GM18861 (cell line): ENCODE results near the gene CCDC178.
"Not testable (repeated sequence)": the region's sequence is repeated elsewhere in the genome, so short reads cannot be mapped to it uniquely, and the experiment has no call there.

Source experiments
- ATAC-seq: cut with Tn5 transposase; IDR thresholded peaks from one replicate; pipeline ENCODE4 v1.9.1; 2021; ENCODE audit not compliant: unreplicated experiment

CCDC178 gene

GRCh38 chr18:33020877-33021276, 419.6 kb downstream of the CCDC178 start:
- no peak for ATAC-seq

- ATAC-seq = no peak
Measured at GRCh38 chr18:33014060-33014796, 426.3 kb downstream of the CCDC178 start.

DNA sequence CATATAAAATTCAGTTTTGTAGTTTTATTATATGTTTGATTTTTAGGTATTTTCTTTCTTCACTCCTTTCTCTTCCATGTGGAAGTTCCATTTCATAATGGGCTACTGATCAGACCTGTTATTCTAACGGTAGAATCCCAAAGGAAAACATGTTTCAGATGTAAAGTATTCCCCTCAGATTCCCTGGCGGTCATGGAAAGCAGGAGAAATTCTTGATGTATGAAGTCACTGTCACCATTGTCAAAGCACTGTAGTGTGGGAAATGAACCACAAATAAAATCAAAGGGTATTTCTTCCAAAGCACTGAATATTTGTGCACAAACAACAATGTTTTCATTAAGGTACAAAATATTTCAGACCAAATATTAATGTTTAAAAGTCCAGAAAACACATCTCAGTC, 430.4 kb downstream of the CCDC178 start:
- no peak for ATAC-seq

- ATAC-seq = no peak
Measured at GRCh38 chr18:32998921-32999320, 441.6 kb downstream of the CCDC178 start.

- no peak for ATAC-seq
Measured at GRCh38 chr18:32998285-32998684, 442.2 kb downstream of the CCDC178 start.

DNA sequence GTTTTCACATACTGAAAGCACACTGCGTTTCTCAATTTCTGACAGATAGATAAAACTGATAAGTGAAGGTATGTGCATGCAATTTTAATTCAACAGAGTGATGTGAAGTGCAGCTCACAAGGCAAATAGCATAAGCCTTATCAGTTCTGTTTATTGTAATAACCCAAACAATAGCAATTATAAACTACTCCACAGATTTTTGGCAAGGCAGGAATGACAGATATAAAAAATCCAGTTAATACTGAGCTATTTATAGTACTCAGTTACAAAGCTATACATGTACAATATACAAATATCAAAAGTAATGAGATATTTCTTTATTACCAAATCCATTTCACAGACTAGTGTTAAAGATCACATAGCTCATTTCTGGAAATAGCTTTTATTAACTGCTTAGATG, 456.8 kb downstream of the CCDC178 start:
- ATAC-seq = no peak

DNA sequence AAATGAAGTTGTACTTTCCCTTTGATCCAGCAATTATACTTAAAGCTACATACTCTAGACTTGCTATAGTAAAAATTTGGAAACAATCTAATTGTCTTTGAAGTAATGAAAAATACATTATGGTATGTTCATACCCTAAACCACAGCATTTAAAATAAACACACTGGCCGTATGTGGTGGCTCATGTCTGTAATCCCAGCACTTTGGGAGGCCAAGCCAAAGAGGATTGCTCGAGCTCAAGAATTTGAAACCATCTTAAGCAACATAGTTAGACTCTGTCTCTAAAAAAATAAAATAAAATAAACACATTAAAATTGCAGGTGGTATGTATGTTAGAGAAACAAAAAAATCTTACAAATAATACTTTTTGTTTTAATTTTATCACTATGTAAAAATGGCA, 459.6 kb downstream of the CCDC178 start:
- ATAC-seq = no peak

DNA sequence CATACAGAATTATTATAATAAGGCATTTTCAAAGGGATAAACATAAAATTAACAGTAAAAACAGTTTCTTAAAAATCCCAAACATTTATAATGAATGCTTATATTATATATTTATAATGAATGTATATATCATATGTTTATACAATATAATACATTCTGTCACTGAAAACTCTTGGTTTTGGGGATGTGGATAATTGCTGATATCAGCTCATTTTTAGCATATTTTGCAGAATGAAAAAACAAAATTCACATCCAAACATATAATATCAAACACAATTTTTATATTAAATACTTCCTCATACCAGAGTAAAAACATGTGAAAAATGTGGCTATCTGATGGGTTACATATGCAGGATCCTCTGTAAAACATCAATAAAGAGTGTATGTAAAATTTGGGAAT, 465.0 kb downstream of the CCDC178 start:
- no peak for ATAC-seq

GRCh38 chr18:32975163-32975436, 465.4 kb downstream of the CCDC178 start:
- ATAC-seq = no peak

GRCh38 chr18:32974421-32975162, 465.9 kb downstream of the CCDC178 start:
- ATAC-seq = peak; percentile 81

- ATAC-seq = no peak
Measured at GRCh38 chr18:32968248-32968647, 472.3 kb downstream of the CCDC178 start.

DNA sequence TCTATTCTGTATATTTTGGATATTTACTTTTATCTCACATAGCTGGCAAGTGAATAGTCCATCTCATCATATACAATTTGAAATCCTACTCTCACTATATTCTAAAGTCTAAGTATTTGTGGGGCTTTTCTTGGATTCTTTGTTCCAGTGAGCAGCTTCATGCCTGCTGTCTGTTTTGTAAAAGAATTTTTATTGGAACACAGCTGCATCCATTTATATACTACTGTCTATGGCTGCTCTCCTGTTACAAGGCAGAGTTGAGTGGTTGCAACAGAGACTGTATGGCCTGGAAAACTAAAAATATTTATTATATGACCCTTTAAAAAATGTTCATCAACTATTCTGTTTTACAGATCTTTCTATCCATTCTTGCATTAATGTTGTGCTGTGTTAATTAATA, 474.4 kb downstream of the CCDC178 start:
- no peak for ATAC-seq

GRCh38 chr18:32961538-32961937, 479.0 kb downstream of the CCDC178 start:
- ATAC-seq = no peak

DNA sequence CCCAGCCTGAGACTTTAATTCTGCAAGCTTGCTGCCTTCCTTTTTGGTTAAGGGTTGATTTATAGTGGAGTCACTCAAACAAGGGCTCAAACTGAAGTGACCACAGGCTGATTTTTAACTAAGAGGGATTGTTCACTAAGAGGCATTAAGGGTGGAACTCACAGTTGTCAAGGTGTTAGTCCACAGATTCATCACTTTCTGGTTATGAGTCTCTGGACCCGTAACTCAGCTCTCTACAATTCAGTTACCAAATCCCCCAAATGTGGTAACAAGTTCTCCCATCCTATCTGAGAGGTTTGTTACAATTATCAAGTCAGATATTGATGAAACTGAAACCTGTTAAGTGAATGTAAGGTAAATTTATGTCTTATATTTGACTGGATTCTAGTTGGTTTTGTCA, 481.8 kb downstream of the CCDC178 start:
- peak; percentile 66 for ATAC-seq

- no peak for ATAC-seq
Measured at GRCh38 chr18:32956591-32957315, 483.8 kb downstream of the CCDC178 start.

GRCh38 chr18:32952318-32952717, 488.2 kb downstream of the CCDC178 start:
- ATAC-seq = not testable (repeated sequence)

GRCh38 chr18:32937597-32937996, 502.9 kb downstream of the CCDC178 start:
- ATAC-seq = no peak

DNA sequence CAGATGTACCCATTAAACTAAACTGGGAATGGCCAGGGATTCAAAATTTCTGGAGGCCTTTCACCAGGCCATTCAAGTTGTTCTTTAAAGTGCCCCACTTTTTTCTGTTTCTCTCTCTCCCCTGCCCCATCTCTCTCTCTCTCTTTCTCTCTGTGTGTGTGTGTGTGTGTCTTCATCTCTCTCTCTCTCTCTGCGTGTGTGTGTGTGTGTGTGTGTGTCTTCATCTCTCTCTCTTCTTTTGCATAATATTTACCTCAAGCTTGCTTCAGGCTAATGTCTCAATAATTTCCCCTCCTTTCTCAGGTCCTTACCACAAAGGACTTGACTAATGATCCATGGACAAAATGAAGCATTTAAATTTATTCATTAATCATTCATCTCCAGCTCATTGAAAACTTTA, 503.5 kb downstream of the CCDC178 start:
- ATAC-seq = no peak

DNA sequence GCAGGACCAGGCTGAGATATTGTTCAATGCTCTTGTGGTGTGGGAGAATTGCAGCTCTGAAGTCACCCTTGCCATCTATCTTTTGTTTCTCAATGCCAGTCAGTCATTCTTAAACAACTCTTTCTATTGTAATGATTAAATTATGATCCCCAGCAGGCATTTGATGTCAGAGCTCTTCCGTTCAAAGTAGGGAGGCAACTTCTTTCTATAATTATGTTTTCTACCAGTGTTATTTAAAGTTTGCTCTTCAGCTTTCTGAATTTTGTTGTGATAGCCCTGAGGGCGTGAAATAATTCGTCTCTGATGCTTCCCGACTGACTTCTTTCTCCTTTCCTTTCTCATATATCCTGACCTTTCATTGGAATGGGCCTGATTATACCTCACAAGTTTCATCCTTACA, 506.3 kb downstream of the CCDC178 start:
- ATAC-seq = no peak

DNA sequence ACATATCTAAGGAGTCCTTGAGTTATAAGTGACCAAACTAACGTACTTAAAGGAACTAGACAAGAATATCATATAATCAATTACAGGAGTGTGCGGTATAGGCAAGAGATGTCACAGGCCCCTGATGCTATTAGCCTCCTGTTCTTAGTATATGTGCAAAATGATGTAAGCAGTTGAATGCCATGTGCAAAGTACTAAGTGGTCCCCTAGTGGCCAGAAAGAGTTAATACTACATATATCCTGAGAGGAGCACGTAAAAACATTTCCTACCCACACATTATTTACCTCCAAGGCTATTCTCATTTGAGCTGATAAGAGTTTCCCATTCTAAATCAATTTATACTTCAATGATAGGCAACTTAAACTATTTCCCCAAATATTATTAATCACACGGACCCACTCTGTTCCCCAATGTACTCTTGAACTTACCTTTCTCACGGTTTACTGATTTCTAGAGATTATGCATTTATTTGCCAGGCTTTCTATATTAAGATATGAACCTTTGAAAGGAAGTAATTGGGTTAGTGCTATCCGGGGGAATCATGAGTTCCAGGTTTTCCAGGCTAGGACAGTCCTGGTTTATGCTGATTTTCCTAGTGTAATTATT, 509.7 kb downstream of the CCDC178 start:
- ATAC-seq = peak; percentile 99

GRCh38 chr18:32929213-32929612, 511.3 kb downstream of the CCDC178 start:
- ATAC-seq = no peak

DNA sequence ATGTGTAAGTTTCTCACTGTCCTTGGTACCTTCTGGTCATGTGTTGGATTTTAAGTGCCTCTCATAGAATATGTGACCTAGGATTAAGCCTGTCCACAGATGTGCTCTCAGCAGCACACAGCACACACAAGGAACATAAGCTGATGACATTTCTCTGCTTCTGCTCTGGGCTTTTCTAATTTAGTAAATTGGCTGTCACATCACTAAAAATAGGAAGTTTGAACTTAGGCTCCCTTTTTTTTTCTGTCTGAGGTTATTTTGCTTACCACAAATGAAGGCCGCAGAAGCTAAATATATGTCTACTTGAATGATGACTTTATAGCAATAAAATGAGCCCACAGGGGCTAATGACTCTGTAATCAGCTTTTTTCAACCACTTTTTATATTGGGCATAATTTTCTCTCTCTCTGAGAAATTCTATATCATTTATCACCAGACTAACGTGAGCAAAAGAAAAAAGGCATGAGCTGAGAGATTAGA, 517.5 kb downstream of the CCDC178 start:
- no peak for ATAC-seq
